HG02588 (cell line): ENCODE data around the gene CNOT1.
"Not testable (repeated sequence)": the region's sequence is repeated elsewhere in the genome, so short reads cannot be mapped to it uniquely, and the experiment has no call there.

ENCODE experiments used
- ATAC-seq: cut with Tn5 transposase; IDR thresholded peaks from one replicate; pipeline ENCODE4 v1.9.1; 2021; ENCODE audit warnings: mild to moderate bottlenecking, moderate library complexity; ENCODE audit not compliant: unreplicated experiment

CNOT1 gene

DNA sequence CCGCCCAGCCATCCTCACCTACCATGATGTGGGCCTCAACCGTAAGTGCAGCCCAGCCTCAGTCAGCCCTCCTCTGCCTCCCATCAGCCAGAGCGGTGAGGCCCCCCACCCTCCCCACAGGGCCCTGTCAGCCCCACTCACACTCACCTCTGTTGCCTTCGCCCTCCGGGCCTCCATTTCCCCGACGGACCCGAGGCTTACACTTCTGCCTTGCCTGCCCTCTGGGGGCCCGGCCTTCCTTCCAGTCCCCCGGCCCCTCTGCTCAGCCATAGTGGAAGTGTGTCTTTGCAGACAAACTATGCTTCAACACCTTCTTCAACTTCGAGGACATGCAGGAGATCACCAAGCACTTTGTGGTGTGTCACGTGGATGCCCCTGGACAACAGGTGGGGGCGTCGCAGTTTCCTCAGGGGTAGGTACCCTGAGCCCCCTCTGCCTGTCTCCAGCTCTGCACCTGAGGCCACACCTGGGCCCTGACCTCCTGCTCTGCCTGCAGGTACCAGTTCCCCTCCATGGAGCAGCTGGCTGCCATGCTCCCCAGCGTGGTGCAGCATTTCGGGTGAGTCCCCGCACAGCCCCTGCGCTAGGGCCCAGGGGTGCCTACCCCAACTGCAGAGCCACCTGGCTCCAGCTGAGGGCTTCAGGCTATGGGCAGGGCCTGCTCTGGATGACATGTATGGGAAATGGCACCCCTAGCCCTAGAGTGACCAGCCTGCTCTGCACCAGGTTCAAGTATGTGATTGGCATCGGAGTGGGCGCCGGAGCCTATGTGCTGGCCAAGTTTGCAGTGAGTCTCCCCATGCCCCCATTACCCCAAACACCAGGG, 125.5 kb downstream of the CNOT1 start:
- ATAC-seq: no peak

DNA sequence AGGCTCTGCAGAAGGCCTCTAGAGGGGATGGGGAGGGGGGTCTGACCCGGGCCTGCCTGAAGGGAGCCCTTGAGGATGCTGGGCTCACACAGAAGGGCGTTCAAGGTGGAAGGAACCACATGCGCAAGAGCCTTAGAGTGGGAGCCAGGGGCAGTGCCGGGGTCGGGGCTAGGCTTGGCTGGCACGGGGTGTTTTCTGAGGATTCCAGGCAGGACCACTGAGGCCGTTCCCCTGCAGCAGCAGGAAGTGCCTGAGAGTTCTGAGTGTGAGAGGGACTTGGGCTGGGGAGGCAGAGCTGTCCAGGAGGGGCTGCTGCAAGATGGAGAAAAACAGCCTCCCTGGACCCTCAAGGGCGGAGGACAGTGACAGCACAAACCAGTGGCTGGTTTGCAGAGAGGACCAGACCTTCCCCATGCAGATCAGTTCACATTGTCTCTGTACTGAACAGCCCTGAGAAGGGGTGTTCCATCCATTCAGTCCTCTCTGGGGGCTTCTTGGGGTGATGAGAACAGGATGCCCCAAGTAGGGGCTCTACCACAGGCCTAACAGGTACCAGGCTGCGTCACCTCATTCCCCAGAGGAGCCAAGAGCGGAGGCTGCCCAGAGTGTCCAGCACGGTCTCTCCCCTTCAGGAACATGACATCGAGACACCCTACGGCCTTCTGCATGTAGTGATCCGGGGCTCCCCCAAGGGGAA, 126.3 kb downstream of the CNOT1 start:
- ATAC-seq: no peak

DNA sequence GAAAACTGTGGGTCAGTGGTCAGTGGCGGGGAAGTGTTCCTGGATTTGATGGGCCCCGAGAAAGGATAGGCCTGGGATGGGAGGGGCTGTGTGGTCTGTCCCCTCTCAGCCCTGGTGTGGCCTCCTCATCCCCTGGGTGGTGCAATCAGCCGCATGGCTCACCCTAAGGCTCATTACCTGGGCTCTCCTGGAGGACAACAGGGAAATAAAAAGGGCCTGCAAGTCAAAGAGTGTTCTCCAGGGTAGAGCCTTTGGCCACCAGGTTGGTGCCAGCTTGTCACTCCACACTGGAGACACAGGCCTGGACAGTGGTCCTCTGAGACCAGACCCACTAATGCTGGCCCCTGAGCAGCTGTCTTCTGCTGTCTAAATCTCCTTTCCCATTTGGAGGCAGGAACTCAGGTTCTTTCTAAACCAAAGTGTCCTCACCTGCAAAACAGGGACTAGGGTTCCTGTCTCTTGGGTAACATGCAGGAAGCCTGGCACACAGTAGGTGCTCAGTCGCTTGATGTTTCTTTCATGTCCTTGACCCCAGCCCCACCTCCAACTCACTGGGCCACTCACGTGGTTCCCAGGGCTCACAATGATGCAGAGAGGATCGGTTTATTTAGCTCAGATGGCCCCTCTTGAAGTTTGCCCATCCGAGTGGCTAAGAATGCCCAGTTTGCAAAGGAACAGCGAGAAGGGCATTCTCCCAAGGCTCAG, 127.3 kb downstream of the CNOT1 start:
- ATAC-seq: no peak

DNA sequence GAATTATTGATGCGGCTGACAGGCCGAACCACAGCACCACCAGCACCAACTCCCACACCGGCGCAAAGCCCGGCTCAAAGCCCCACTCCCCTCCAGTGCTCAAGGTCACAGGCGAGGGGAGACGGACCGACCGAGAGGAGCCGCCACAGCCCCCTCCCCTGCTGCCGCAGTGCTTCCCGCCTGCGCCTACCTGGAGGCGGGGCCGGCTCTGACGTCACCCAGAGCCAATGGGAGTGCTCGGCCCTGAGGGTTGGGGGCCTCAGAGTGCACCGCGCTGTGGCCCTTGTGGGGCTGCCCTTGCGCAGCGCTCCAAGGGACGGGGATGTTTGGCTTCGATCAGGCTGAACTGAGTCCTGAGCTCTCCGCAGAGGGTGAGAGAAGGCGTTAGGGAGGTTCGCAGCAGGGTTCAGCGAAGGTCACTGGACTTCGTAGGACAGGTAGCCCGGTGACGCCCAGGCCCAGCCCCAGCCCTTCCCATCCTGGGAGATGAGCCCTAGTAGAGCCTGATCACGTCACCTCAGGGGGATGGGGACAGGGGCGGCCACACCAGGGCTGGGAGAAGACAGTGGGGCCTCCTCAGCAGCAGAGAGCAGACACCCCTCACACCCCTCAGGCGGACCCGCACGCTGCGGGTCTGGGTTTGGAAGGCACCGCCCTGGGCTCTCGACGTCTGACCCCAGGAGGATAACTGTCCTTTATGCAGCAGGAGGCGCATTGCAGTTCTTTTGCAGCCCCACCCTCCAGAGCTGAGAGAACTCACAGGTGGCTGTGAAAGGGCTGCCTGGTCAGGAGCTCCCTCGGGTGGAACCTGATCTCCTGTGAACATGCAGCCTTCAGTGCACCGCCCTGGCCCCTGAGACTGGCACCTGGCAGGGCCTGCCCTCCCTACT, 128.1 kb downstream of the CNOT1 start:
- ATAC-seq: no peak

DNA sequence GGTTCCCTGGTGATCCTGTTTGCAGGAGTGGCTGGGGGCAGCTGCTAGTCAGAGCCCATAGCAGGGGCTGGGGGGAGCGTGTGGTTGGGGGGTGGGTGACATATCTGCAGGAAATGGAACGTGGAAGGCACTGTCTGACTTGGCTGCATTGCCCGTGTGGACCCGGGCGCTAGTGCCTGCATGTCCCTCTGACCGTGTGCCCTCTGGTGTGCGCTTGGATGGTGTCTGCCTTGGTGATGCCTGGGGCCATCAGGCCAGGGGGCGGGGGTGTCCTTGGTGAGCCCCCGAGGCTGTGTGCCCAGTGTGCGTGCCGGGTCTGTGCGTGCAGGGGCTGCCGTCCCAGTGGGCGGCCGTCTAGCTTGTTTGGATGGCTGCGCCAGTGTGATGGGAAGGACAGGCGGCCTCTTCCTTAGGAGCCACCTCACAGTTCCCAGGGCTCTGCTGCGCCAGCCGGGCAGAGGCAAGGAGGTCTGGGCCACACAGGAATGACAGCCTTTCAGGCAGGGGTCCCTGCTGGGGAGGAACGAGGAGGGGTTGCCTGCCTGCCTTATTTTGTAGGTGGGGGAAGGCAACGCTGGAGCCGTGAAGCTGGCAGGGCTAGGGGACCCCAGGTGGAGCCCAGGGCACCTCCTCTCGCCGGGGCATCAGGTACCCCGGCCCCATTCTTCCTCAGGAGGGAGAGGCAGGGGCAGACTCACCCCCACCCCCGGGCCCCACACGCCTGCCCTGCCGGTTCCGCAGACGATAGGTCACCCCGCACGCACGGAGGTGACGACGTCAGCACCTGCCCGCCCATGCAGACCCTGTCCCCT, 129.0 kb downstream of the CNOT1 start:
- ATAC-seq: no peak

DNA sequence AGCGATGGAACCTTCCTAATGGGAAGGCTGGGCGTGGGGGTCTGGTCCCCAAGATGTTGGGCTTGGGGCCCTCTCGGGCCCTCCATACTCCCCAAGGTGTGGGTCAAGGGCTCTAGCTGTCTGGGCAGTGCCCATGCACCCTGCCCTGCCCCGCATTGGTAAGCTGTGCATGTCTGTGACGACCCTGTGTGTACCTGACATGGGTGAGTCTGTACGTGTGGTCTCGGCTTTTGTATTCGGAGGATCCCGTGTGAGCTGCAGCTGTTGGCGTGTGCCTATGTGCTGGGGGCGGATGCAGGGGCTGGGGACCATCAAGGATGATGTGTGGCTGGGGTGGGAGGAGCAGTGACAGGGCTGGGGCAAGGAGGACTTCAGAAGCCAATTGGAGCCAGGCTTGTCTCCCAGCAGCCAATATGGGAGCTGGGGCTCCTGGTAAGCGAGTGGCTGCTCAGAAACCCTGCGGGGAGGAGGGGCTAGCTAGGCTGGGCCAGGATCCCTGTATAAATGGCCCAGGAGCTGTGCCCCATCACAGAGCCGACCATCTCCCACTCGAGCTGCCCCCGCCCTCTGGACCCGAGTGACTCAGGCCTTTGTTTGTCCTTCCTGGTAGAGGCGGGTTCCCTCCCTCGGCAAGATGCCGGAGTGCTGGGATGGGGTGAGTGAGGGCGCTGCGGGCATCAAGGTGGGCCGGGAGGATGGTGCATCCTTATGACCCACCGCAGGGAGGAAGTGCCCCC, 129.8 kb downstream of the CNOT1 start, which contains the start of gene NDRG4:
Gene NDRG4 (plus strand): TSS at position 529 of the 737 bp plus-strand sequence. CDS start 106 bp downstream, at position 635.
- ATAC-seq: peak; percentile 65

DNA sequence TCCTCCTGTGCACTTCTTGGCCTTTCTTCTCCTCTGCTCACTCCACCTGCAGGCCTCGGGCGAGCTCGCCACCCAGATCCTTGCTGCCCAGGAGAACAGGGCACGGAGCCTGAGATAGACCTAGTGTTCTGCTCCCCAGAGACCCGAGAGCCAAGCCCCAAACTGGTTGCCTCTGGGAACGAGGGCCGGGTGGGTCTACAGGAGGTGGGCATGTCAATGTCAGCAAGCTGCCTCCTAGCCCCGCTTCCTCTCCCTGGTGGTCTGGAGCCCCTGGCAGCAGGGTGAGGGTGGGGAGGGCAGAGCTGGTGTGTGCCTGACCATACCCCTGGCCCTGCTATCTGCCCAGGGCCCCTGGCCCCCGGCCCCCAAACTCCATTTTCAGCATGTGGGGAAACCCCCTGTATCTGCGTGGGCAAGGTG, 130.5 kb downstream of the CNOT1 start:
- no peak for ATAC-seq

DNA sequence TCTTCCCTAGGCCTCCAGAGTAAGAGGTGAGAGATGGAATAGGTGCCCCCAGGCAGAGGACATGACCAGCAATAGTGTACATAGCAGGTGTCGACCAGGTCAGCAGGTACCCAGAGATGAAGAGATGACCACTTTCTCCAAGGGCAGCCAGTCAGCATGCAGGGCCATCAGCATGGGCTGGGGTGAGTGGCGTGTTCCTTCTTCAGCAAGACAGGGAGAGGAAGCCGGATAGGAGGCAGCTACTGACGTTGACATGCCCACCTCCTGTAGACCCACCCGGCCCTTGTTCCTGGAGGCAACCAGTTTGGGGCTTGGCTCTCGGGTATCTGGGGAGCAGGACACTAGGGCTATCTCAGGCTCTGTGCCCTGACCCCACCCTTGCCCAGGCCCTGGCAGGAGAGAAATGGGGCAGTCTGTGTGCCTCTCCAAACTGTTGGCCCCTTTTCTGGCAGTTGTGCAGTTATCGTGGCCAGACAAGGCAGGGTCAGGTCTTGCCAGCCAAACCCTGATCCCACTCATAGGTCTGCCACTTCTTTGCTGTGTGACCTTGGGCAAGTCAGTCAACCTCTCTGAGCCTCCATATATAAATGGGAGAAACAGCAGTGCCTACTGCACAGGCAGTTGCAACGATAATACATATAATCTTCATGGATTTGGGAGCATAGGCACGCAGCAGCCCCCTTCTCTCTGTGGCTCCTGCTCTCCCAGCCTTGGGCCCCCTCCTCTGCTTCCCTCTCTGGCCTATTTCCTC, 131.1 kb downstream of the CNOT1 start:
- ATAC-seq: no peak

DNA sequence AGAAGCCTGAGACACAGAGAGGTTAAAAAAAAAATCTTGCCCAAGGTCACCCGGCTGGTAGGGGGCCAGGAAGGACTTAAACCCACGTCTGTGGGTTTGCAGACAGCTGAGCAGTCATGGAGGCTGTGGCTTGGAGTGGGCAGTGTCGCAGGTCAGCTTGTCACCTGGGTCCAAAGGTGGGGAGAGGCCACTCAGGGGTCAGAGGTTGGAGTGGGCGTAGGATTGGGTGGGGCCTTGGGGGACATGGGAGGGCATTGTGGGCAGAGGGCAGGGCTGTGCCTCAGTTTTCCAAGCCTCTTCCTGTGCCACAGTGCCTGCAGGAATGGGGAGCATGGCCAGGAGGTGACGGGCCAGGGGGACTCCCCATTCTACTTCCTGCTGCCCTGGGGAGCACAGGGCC, 131.7 kb downstream of the CNOT1 start:
- ATAC-seq: no peak

DNA sequence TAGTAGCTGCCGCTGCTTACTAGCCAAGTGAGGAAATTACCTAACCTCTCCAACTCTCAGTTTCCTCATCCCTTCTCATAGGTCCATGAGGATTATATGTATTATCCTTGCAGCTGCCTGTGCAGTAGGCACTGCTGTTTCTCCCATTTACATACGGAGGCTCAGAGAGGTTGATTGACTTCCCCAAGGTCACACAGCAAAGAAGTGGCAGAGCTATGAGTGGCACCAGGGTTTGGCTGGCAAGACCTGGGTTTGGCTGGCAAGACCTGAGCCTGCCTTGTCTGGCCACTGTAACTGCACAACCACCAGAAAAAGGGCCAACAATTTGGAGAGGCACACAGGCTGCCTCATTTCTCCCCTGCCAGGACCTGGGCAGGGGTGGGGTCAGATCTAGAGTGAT, 132.2 kb downstream of the CNOT1 start:
- no peak for ATAC-seq

DNA sequence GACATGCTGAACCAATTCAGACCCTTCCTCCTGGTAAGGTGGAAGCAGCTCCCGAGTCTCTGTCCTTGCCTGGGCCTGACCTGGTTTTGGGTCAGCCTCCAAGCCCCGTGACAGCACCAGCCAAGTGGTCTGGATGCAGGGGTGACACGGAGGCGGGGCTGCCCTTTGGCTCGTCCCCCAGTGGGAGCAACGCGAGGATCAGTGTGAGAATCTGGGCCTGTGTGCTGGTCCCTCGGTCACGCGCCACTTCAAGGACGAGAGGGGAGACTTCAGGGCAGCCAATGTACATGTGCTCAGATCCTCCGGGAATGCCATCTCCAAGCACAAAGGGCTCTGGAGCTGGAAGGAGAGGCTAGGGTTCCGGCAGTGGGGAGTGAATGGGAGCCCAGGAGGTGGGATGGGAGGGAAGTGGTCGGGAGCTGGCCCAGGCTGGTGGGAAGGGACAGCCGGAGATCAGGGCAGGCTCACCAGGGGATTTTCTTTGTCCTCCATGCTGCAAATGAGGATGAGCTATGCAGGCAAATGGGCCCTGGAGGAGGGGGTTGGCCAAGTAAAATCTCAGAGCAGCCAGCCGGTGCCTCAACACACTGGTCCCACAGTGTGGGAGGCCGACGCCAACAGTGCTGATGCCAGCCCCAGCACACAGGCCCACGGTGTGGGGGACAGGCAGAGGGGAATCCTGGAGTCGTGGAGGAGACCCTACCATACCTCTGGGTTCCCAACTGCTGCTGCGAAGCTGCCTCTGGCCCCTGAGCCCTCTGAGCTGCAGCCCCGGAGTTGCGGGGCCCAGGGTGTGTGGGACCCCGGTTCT, 133.9 kb downstream of the CNOT1 start:
- no peak for ATAC-seq

DNA sequence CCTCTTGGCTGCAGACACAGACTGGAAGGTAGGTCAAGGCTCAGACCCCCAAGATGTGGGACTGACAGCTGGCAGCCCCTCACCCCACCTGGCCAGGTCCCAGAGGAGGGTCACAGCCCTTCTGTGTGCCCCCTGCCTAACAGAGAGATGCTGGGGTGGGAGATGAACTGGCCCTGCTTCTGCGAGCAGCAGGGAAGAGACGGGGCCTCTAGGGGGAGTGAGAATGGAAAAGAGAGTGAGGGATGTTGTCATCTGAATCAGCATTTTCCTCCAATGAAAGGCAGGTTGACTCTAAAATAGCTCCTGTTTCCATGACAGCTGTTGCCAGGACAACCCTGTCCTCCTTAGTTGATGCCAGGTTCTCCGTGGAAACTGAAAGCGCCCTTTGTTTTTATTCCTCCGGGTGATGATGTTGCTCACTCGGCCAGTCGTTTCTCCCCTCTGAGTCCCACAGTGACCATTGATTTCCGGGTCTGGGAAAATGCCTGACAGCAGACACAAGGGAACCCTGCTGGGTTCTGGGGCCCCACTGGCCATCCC, 134.6 kb downstream of the CNOT1 start:
- ATAC-seq: no peak

DNA sequence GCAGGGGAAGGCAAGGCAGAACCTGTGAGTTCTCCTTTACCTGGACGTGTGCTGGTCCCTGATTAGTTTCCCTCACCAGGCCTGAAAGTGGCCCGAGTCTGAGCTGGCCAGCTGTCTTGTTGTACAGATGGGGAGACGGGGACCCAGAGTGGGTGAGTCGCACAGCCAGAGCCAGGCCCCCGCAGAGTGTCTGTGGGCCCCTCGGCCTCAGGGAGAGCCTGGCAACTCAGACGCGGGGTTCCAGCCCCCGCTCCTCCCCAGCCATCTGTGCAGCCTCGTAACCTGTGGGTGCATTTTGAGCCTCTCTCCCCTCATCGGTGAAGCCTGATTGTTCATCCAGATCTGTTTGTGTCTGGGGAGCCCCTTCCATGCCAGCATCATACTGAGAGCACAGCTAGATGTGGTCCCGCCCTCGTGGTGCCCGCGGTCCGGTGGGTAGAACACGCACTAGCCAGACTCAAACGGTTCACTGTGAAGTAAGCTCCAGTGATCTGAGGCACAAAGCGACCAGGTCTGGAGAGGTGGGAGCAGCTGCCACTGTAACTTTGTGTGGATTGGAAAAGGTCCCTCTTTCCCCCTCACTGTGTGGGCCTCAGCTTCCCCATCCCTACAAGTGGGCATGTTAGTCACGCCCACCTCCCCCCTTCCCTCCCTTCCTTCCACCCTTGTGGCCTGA, 135.7 kb downstream of the CNOT1 start:
- ATAC-seq: no peak

DNA sequence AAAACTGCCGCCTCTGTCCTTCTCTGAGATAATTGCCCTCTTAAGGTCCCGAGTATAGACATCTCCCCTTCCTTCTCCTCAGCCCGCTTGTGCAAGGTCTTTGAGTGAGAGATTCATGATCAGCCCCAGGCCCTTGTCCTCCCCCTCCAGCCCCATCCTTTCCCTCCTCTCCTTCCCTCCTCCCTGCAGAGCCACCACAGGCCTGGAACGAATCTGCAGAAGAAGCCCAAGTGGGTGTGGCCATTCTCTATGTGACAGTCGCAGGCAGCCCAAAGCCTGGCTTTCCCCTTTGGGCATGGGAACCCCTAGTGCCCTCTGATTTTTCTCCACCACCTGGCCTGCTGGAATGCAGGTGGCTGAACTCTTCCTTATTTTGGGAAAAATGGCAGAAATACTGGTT, 136.9 kb downstream of the CNOT1 start:
- no peak for ATAC-seq

DNA sequence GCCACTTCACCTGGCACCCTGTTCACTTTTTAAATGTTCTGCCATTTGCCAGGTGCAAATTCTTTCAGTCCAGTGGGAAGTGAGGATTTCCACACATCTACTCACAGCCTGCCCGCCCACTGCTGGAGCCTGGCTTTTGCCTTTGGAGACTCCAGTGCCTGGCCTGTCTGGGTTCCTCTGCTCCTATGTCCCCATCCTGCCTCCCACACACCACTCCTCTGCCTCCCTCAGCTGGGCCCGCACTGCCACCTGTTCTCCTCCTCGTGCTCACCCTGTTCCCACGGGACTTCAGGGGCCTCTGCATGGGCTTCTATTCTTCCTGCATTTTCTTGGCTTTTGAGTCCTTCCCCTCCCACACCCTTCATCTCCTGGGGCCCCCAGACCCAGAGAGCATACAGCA, 137.6 kb downstream of the CNOT1 start:
- ATAC-seq: no peak

DNA sequence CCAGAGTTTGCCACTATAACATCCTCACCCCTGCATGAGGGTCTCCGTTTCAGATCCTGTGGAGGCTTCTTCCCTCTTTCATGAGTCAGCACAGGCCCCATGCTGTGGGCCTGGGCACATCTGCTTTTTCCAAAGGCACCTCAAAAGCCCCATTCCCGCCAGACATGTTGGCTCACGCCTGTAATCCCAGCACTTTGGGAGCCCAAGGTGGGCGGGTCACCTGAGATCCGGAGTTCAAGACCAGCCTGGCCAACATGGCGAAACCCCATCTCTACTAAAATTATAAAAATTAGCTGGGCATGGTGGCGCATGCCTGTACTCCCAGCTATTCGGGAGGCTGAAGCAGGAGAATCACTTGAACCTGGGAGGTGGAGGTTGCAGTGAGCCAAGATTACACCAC, 139.1 kb downstream of the CNOT1 start:
- ATAC-seq: not testable (repeated sequence)

DNA sequence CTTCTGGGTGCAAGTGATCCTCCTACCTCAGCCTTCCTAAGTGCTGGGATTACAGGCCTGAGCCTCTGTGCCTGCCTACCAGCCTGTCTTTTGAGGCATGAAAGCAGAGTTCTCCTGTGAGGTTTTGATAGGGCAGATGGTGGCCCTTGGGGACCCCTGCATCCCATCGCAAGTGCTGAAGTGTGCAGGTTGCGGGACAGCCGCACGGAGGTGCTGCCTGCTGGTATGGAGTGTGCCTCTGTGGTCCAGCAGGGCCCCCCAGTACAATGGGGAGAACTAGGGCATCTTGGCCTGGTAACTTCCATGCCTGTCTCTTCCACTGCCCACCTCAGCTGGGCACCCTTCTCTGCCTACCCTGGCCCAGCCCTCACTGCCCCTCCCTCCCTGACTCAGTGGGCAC, 139.6 kb downstream of the CNOT1 start:
- ATAC-seq: no peak
